Osteocyte (in vitro differentiated cells): ENCODE results near the gene TPO. TPM values are rescaled to one million over a fixed set of nuclear protein-coding genes. Genes with fewer than 3 reads are reported as not detected.

ENCODE experiments used
- DNase-seq: peaks from one replicate; pipeline ENCODE4 v3.0.0; 2021; ENCODE audit warnings: mixed read lengths; ENCODE audit not compliant: unreplicated experiment; ENCODE audit errors: extremely low spot score
- H3K27ac Mint-ChIP-seq: one replicate; pipeline ENCODE4 v1.8.0; 2021; ENCODE audit warnings: mild to moderate bottlenecking, mixed read lengths; ENCODE audit not compliant: unreplicated experiment
- H3K27me3 Mint-ChIP-seq: one replicate; pipeline ENCODE4 v1.8.0; 2021; ENCODE audit warnings: mixed read lengths; ENCODE audit not compliant: unreplicated experiment
- H3K36me3 Mint-ChIP-seq: one replicate; pipeline ENCODE4 v1.8.0; 2021; ENCODE audit warnings: mixed read lengths; ENCODE audit not compliant: unreplicated experiment
- H3K4me1 Mint-ChIP-seq: one replicate; pipeline ENCODE4 v1.8.0; 2021; ENCODE audit warnings: mixed read lengths; ENCODE audit not compliant: unreplicated experiment
- H3K4me3 Mint-ChIP-seq: one replicate; pipeline ENCODE4 v1.8.0; 2021; ENCODE audit warnings: mild to moderate bottlenecking, moderate library complexity, mixed read lengths; ENCODE audit not compliant: unreplicated experiment
- H3K9me3 Mint-ChIP-seq: one replicate; pipeline ENCODE4 v1.8.0; 2021; ENCODE audit warnings: mixed read lengths; ENCODE audit not compliant: unreplicated experiment
- total RNA-seq: library from RNA; stranded (reverse); gene quantifications from 2 replicates; pipeline ENCODE4 v1.2.1, GENCODE V29; 2021
- TF ChIP-seq, protein P1 (sequence below): fragments of 200-600 bp; sonication (generic); IDR thresholded peaks from 2 replicates; pipeline ENCODE4 v1.5.0; 2021; ENCODE audit warnings: antibody characterized with exemption, mild to moderate bottlenecking, moderate library complexity

TPO gene
- total RNA-seq, 1 donor from 2014 or later, result not detected

DNA sequence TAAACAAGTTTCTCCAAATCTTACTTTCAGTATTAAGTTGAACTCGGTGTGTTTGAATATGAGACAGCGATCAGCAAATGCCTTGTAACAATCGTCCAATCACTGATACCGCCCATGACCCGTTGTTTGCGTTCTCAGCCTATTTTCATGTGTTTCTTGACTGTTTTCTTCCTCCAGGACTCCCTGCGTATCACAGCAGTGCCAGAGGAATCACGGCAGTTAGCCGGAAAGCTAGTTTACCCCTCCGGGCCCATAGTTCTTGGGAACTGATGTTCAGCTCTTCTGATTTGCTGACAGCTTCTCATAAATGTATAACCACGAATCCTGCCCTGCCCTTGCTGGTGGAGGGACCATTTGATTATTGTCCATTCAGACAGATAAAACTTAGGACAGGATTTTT is 42.2 kb upstream of the TPO start:
- Mint-ChIP-seq H3K4me1 (no peaks in the 10 kb centered on the region), H3K27me3 (no peaks in the 10 kb centered on the region), H3K27ac (no peak overlapping the region), H3K4me3 (no peak overlapping the region), H3K9me3 (no peaks in the 10 kb centered on the region), H3K36me3 (no peaks in the 10 kb centered on the region)
- no peak for DNase-seq
- TF ChIP-seq, protein P1, sequence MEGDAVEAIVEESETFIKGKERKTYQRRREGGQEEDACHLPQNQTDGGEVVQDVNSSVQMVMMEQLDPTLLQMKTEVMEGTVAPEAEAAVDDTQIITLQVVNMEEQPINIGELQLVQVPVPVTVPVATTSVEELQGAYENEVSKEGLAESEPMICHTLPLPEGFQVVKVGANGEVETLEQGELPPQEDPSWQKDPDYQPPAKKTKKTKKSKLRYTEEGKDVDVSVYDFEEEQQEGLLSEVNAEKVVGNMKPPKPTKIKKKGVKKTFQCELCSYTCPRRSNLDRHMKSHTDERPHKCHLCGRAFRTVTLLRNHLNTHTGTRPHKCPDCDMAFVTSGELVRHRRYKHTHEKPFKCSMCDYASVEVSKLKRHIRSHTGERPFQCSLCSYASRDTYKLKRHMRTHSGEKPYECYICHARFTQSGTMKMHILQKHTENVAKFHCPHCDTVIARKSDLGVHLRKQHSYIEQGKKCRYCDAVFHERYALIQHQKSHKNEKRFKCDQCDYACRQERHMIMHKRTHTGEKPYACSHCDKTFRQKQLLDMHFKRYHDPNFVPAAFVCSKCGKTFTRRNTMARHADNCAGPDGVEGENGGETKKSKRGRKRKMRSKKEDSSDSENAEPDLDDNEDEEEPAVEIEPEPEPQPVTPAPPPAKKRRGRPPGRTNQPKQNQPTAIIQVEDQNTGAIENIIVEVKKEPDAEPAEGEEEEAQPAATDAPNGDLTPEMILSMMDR, result no peak

DNA sequence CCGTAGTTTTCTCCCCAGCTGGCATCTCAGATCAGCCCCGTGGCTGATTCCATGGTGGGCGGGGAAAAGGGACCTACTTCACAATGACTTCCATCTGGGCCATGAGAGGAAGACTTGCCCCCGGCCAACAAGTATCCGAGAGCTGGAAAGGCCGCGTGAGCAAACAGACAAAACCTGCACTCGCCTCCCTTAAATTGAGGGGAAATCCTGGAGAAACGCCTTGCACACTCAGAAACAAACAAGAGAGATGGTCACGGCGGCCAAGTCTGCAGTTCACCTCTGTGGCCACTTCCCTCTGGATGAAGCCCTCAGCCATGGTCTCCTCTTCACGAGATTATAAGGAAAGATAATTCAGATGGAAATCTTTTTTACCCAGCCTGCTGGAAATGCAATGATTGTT is 39.4 kb upstream of the TPO start:
- Mint-ChIP-seq H3K27me3 (no peaks in the 10 kb centered on the region), H3K27ac (no peak overlapping the region), H3K4me3 (no peak overlapping the region), H3K9me3 (no peaks in the 10 kb centered on the region), H3K4me1 (no peaks in the 10 kb centered on the region), H3K36me3 (no peaks in the 10 kb centered on the region)
- TF ChIP-seq, protein P1, result no peak
- no peak for DNase-seq

DNA sequence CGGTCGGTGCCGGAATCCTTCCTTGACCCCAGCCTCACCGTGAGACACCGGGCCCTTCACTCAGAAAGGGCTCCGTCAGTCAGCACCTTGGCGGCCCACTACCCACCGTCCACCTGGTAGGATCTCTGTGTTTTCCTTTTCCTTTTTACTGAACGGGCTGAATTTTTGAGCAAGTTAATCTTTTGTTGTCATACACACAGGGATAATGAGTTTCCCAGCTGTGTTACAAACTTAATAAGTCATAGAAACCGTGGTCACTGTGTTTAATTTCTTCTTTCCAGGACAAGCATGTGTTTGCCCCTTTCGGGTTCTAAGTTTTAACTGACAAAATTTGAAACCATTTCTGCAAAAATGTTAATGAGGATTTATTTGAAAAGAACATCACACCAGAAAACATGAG is 39.0 kb upstream of the TPO start:
- TF ChIP-seq, protein P1, result no peak
- no peaks in the 10 kb centered on the region for H3K9me3 Mint-ChIP-seq
- no peak overlapping the region for H3K4me3 Mint-ChIP-seq
- no peak overlapping the region for H3K27ac Mint-ChIP-seq
- H3K4me1 Mint-ChIP-seq, result no peaks in the 10 kb centered on the region
- H3K27me3 Mint-ChIP-seq, result no peaks in the 10 kb centered on the region
- H3K36me3 Mint-ChIP-seq, result no peaks in the 10 kb centered on the region
- no peak for DNase-seq

DNA sequence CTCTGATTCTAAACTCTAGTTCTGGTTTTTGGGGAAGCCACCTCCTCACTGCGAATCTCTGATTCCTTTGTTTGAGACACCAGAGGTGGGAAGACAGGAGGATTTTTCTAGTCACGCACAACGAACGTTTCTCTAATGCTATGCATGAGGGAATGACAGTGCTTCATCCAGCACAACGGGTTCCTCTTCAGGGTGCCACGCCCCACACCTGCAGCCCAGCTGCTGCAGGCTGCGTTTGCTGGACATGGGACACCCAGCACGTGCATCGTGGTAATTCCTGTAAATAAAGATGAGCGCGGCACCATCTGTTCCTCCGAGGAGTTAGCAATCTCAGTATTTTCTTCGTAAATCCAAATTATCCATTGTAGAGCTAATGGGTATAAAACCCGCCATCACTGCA is 37.5 kb upstream of the TPO start:
- H3K27ac Mint-ChIP-seq, result no peak overlapping the region
- TF ChIP-seq, protein P1, result no peak

DNA sequence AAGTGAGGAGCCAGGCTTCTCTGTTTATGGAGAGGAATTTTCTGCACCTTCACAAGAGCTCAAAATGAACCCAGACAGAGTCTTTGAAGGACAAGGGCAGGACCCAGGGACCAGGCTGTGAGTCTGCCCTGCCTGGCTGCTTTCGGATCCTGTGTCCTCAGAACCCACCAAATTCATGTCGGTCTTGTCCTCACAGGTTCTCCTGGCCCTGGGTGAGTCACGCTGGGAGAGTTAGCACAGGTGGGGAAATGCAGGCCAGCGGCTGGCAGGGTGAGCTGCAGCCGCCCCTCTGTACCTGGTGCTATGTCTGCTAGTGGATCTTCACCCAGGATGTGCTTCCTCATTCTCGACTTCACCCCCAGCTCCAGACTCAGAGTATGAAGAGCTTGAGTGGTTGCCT is 35.8 kb upstream of the TPO start:
- H3K4me1 Mint-ChIP-seq, result no peaks in the 10 kb centered on the region
- H3K27ac Mint-ChIP-seq, result no peak overlapping the region
- H3K4me3 Mint-ChIP-seq, result no peak overlapping the region
- no peaks in the 10 kb centered on the region for H3K36me3 Mint-ChIP-seq
- DNase-seq, result no peak
- TF ChIP-seq, protein P1, result no peak
- no peaks in the 10 kb centered on the region for H3K27me3 Mint-ChIP-seq
- H3K9me3 Mint-ChIP-seq, result no peaks in the 10 kb centered on the region

More for the DNA sequence above, 37.5 kb upstream of the TPO start:
- no peaks in the 10 kb centered on the region for H3K9me3 Mint-ChIP-seq
- no peak for DNase-seq
- H3K27me3 Mint-ChIP-seq, result no peaks in the 10 kb centered on the region
- H3K4me3 Mint-ChIP-seq, result no peak overlapping the region
- no peaks in the 10 kb centered on the region for H3K36me3 Mint-ChIP-seq
- H3K4me1 Mint-ChIP-seq, result no peaks in the 10 kb centered on the region
